OCI-LY1 (cell line): ENCODE data around the gene ICAM5.

ENCODE experiments used
- H2AFZ ChIP-seq: fragments of 200-600 bp; sonication (generic), shearing (Covaris generic); 2 replicates; pipeline ENCODE4 v1.6.0; 2014; ENCODE audit warnings: antibody characterized with exemption, mild to moderate bottlenecking, low read length
- H3F3A ChIP-seq: fragments of 200-600 bp; sonication (generic), shearing (Covaris generic); 2 replicates; pipeline ENCODE4 v1.6.0; 2014; ENCODE audit warnings: mild to moderate bottlenecking, antibody characterized with exemption, low read length, moderate library complexity; ENCODE audit not compliant: insufficient read depth
- H3K27ac ChIP-seq: fragments of 200-600 bp; sonication (generic); 2 replicates; pipeline ENCODE4 v1.5.1; 2014; ENCODE audit warnings: low read length, mixed run types, mild to moderate bottlenecking, low read depth; ENCODE audit not compliant: poor library complexity, severe bottlenecking
- H3K27me3 ChIP-seq: fragments of 200-600 bp; sonication (generic); 2 replicates; pipeline ENCODE4 v1.6.0; 2014; ENCODE audit warnings: antibody characterized with exemption, mild to moderate bottlenecking, low read length, moderate library complexity; ENCODE audit not compliant: insufficient read depth
- H3K36me3 ChIP-seq: fragments of 200-600 bp; sonication (generic); 2 replicates; pipeline ENCODE4 v1.6.1; 2014; ENCODE audit warnings: mild to moderate bottlenecking, antibody characterized with exemption, low read length, moderate library complexity, mixed read lengths; ENCODE audit not compliant: insufficient read depth
- H3K4me1 ChIP-seq: fragments of 200-600 bp; sonication (generic); 2 replicates; pipeline ENCODE4 v1.5.1; 2014; ENCODE audit warnings: mild to moderate bottlenecking, low read length, moderate library complexity; ENCODE audit not compliant: insufficient read depth, severe bottlenecking
- H3K4me2 ChIP-seq: fragments of 200-600 bp; sonication (generic), shearing (Covaris generic); 2 replicates; pipeline ENCODE4 v1.6.1; 2014; ENCODE audit warnings: low read length
- H3K4me3 ChIP-seq: fragments of 200-600 bp; sonication (generic); 2 replicates; pipeline ENCODE4 v1.5.1; 2014; ENCODE audit warnings: low read length, low read depth, mild to moderate bottlenecking, mixed read lengths; ENCODE audit not compliant: poor library complexity, severe bottlenecking
- H3K79me2 ChIP-seq: fragments of 200-600 bp; shearing (Covaris generic); 2 replicates; pipeline ENCODE4 v1.6.1; 2016; ENCODE audit warnings: mixed run types, low read length, mixed read lengths; ENCODE audit not compliant: insufficient read depth
- H3K9ac ChIP-seq: fragments of 200-600 bp; sonication (generic), shearing (Covaris generic); 2 replicates; pipeline ENCODE4 v1.6.1; 2014; ENCODE audit warnings: mild to moderate bottlenecking, low read length, mixed read lengths
- H3K9me2 ChIP-seq: fragments of 200-600 bp; sonication (generic), shearing (Covaris generic); 2 replicates; pipeline ENCODE4 v1.6.1; 2014; ENCODE audit warnings: low read depth, mild to moderate bottlenecking, low read length, mixed read lengths
- H3K9me3 ChIP-seq: fragments of 200-600 bp; shearing (Covaris generic); 2 replicates; pipeline ENCODE4 v1.6.1; 2014; ENCODE audit warnings: low read length, mixed read lengths
- H4K20me1 ChIP-seq: fragments of 200-600 bp; sonication (generic), shearing (Covaris generic); 2 replicates; pipeline ENCODE4 v1.6.0; 2016; ENCODE audit warnings: mild to moderate bottlenecking, low read length; ENCODE audit not compliant: insufficient read depth
- CTCF ChIP-seq: fragments of 200-600 bp; sonication (generic), shearing (Covaris generic); IDR thresholded peaks from 2 replicates; pipeline ENCODE4 v1.5.1; 2017; ENCODE audit warnings: mild to moderate bottlenecking, antibody characterized with exemption, low read length, moderate library complexity, mixed read lengths
- EZH2 ChIP-seq: fragments of 200-600 bp; sonication (generic), shearing (Covaris generic); IDR thresholded peaks from 2 replicates; pipeline ENCODE4 v1.8.0; 2017; ENCODE audit warnings: borderline replicate concordance, mixed run types, mild to moderate bottlenecking, antibody characterized with exemption, low read length, moderate library complexity, mixed read lengths

The ICAM5 gene

GRCh38 chr19:10245189-10245939, 44.4 kb upstream of the ICAM5 start:
- H2AFZ ChIP-seq: no peak overlapping the region
- no peaks in the 10 kb centered on the region for H4K20me1 ChIP-seq
- H3K4me3 ChIP-seq: no peak overlapping the region
- peak overlapping the region; percentile 98 for H3K27ac ChIP-seq
- no peaks in the 10 kb centered on the region for H3K79me2 ChIP-seq
- no peaks in the 10 kb centered on the region for H3K9me3 ChIP-seq
- no peaks in the 10 kb centered on the region for H3K36me3 ChIP-seq
- H3K27me3 ChIP-seq: no peaks in the 10 kb centered on the region
- TF ChIP-seq CTCF: no peak
- TF ChIP-seq EZH2: no peak
- H3K4me1 ChIP-seq: peaks cover 79% of the 10 kb centered on the region
- peak overlapping the region; percentile 22; the same call in 1 of the 2 replicates for H3K4me2 ChIP-seq
- peaks cover 9% of the 10 kb centered on the region; the same call in 1 of the 2 replicates for H3F3A ChIP-seq
- H3K9ac ChIP-seq: peak overlapping the region; percentile 41; the same call in 1 of the 2 replicates
- H3K9me2 ChIP-seq: no peaks in the 10 kb centered on the region

GRCh38 chr19:10246511-10246910, 43.2 kb upstream of the ICAM5 start:
- H3K4me1 ChIP-seq: peaks cover 77% of the 10 kb centered on the region
- H3K9ac ChIP-seq: peak overlapping the region; percentile 27; the same call in 1 of the 2 replicates
- H3K9me3 ChIP-seq: no peaks in the 10 kb centered on the region
- no peaks in the 10 kb centered on the region for H3K27me3 ChIP-seq
- H3K4me2 ChIP-seq: no peak overlapping the region
- no peaks in the 10 kb centered on the region for H4K20me1 ChIP-seq
- no peak overlapping the region for H2AFZ ChIP-seq
- TF ChIP-seq CTCF (no peak), EZH2 (no peak)
- peak overlapping the region; percentile 98 for H3K27ac ChIP-seq
- no peaks in the 10 kb centered on the region for H3K36me3 ChIP-seq
- H3K4me3 ChIP-seq: no peak overlapping the region
- peaks cover 9% of the 10 kb centered on the region; the same call in 1 of the 2 replicates for H3F3A ChIP-seq
- no peaks in the 10 kb centered on the region for H3K79me2 ChIP-seq
- no peaks in the 10 kb centered on the region for H3K9me2 ChIP-seq

- Histone ChIP-seq H2AFZ (no peak within 1 kb of the TSS), H3K9me3 (no peaks in the 10 kb centered on the region), H3K27ac (peak within 1 kb of the TSS; percentile 41), H4K20me1 (no peaks in the 10 kb centered on the region), H3K4me1 (peaks cover 34% of the 10 kb centered on the region), H3K4me2 (peak within 1 kb of the TSS; percentile 100), H3K79me2 (peaks cover 8% of the 10 kb centered on the region), H3K9ac (peak within 1 kb of the TSS; percentile 92), H3F3A (0 out of 2 replicates have a peak, but pooled peaks cover 1% of the 10 kb centered on the region), H3K4me3 (peak within 1 kb of the TSS; percentile 94), H3K9me2 (no peaks in the 10 kb centered on the region), H3K27me3 (no peaks in the 10 kb centered on the region), H3K36me3 (peaks cover 35% of the 10 kb centered on the region)
- no peak for TF ChIP-seq CTCF
- no peak for TF ChIP-seq EZH2
Measured at GRCh38 chr19:10251792-10252694, 37.7 kb upstream of the ICAM5 start, which contains the start of gene MRPL4. Gene MRPL4 (plus strand): TSS chr19:10252214. CDS start chr19:10252254, 40 bp downstream.
